Activated naive CD8-positive, alpha-beta T cell treated with anti-CD3 and anti-CD28 coated beads, Interleukin-2, amount 10 ng/mL, durations not matched to agents 7 days and 5 days (primary cell): ENCODE measurements around the gene GLI3. TPM values are rescaled to one million over a fixed set of nuclear protein-coding genes. Genes with fewer than 3 reads are reported as not detected.

Source experiments
- ATAC-seq: fragments of 150-1000 bp; cut with Tn5 transposase; one replicate; pipeline ENCODE4 v1.10.0; 2021; ENCODE audit warnings: low read depth, moderate library complexity
- POLR2A ChIA-PET: fragments of 350-600 bp; sonication (Branson Sonifier 250); formaldehyde crosslinking; loops from one replicate; lab custom pipeline; 2021; ENCODE audit warnings: antibody characterized with exemption; lab: Charles Lee
- DNase-seq: peaks from one replicate; pipeline ENCODE4 v3.0.0; 2021
- H3K27ac Mint-ChIP-seq: one replicate; pipeline ENCODE4 v1.8.0; 2022; ENCODE audit warnings: mild to moderate bottlenecking, mixed read lengths
- H3K27me3 Mint-ChIP-seq: one replicate; pipeline ENCODE4 v1.8.0; 2022; ENCODE audit warnings: mild to moderate bottlenecking, moderate library complexity, mixed read lengths
- H3K36me3 Mint-ChIP-seq: one replicate; pipeline ENCODE4 v1.8.0; 2021; ENCODE audit warnings: mild to moderate bottlenecking, mixed read lengths
- H3K4me1 Mint-ChIP-seq: one replicate; pipeline ENCODE4 v1.8.0; 2021; ENCODE audit warnings: mixed read lengths
- H3K4me3 Mint-ChIP-seq: one replicate; pipeline ENCODE4 v1.8.0; 2022; ENCODE audit warnings: mild to moderate bottlenecking, moderate library complexity, mixed read lengths
- H3K9me3 Mint-ChIP-seq: one replicate; pipeline ENCODE4 v1.8.0; 2021; ENCODE audit warnings: mixed read lengths
- total RNA-seq, 2 experiments: library from RNA; stranded (reverse); gene quantifications; one replicate each; pipeline ENCODE4 v1.2.3, GENCODE V29; 2021

Gene GLI3
- total RNA-seq, 2 experiments from 2014 or later: 0.75 to 1.3 TPM

DNA sequence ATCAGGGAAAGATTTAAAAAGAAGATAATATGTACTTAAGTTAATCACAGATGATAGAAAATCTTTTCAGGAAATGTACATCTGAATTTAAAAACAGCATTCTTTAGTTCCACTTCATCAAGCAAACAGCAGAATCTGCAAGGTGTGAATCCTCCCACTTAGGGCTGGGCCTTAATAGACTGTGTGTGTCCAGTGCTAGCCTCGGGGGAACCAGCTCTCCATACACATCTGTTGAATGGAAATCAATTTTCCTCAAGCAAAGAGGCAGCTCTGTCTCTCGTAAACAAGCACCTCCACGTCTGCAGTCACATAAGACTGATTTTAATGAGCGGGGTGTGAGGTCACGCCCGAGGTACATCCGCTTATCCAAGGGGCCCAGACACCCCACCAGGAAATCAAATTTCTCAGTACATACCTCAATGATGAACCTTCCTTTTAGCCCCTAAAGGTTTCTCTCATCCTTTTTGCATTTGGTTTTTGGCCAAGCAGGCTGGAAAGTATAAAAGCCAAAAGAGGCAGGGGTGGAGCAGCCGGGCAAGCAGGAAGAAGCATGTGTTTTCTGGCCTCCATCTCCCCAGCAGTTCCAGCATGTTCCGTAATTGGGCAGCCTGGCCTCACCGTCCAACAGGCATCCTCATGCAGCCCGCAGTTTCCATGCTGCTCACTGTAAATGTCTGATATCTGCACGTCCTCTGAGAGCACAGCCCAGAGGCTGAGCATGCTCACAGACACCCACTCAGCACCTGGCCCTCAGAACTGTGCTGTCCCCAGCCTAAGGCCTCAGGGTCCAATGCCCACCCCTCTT is 131.3 kb downstream of the GLI3 start:
- Mint-ChIP-seq H3K4me1 (no peaks in the 10 kb centered on the region), H3K27ac (no peak overlapping the region), H3K27me3 (peaks cover 4% of the 10 kb centered on the region), H3K9me3 (no peaks in the 10 kb centered on the region), H3K36me3 (no peaks in the 10 kb centered on the region), H3K4me3 (no peak overlapping the region)
- no peak for DNase-seq
- POLR2A ChIA-PET: no interaction called here
- ATAC-seq: no peak

GRCh38 chr7:42104694-42105093 is 132.3 kb downstream of the GLI3 start:
- H3K36me3 Mint-ChIP-seq: no peaks in the 10 kb centered on the region
- DNase-seq (no peak), ATAC-seq (no peak)
- H3K27me3 Mint-ChIP-seq: peaks cover 4% of the 10 kb centered on the region
- no peak overlapping the region for H3K27ac Mint-ChIP-seq
- H3K4me1 Mint-ChIP-seq: no peaks in the 10 kb centered on the region
- no peaks in the 10 kb centered on the region for H3K9me3 Mint-ChIP-seq
- no peak overlapping the region for H3K4me3 Mint-ChIP-seq
- POLR2A ChIA-PET: no interaction called here

- no peaks in the 10 kb centered on the region for H3K9me3 Mint-ChIP-seq
- no peak overlapping the region for H3K27ac Mint-ChIP-seq
- ATAC-seq (no peak), DNase-seq (no peak)
- H3K4me3 Mint-ChIP-seq: no peak overlapping the region
- H3K27me3 Mint-ChIP-seq: peaks cover 4% of the 10 kb centered on the region
- no peaks in the 10 kb centered on the region for H3K4me1 Mint-ChIP-seq
- POLR2A ChIA-PET: no interaction called here
- no peaks in the 10 kb centered on the region for H3K36me3 Mint-ChIP-seq
Observed at GRCh38 chr7:42104231-42104630, 132.8 kb downstream of the GLI3 start.

DNA sequence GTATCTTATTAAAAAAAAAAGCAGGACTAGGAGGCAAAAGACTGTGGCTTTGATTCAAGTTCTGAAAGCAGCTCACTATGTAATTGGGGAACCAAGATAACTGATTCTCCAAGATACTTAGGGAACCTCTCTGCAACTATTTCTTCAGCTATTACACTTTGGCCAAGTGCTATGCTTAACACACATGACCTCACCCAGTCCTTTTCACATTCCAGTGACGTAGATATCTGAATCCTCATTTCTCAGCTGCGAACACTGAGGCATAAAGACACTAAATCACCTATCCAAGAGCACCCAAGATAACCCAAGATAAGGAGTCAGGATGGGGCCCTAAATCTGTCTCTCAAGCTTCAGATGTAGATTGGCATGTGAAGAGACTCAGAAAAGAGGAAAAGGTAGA is 133.6 kb downstream of the GLI3 start:
- DNase-seq (no peak), ATAC-seq (no peak)
- POLR2A ChIA-PET: no interaction called here

DNA sequence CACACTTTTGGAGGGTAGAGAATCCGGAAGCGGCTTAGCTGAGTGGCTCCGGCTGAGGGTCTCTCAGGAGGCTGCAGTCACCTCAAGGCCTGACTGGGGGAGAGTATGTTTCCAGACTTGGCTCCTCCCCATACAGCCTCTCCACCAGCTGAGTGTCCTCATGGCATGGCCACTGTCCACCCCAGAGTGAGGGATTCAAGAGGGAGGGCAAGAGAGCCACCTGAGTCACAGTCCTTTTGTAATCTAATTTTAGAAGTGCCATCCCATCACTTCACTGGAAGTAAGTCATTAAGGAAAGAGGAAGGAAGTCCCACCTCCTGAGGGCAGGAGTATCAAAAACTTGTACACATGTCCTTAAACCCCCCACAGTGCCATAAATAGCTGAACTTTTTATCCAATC is 134.0 kb downstream of the GLI3 start:
- Mint-ChIP-seq H3K27me3 (no peaks in the 10 kb centered on the region), H3K27ac (no peak overlapping the region)
- POLR2A ChIA-PET: no interaction called here

More for the DNA sequence above, 133.6 kb downstream of the GLI3 start:
- H3K27me3 Mint-ChIP-seq: peaks cover 3% of the 10 kb centered on the region
- no peaks in the 10 kb centered on the region for H3K36me3 Mint-ChIP-seq
- no peak overlapping the region for H3K4me3 Mint-ChIP-seq
- no peak overlapping the region for H3K27ac Mint-ChIP-seq
- no peaks in the 10 kb centered on the region for H3K4me1 Mint-ChIP-seq
- H3K9me3 Mint-ChIP-seq: no peaks in the 10 kb centered on the region

DNA sequence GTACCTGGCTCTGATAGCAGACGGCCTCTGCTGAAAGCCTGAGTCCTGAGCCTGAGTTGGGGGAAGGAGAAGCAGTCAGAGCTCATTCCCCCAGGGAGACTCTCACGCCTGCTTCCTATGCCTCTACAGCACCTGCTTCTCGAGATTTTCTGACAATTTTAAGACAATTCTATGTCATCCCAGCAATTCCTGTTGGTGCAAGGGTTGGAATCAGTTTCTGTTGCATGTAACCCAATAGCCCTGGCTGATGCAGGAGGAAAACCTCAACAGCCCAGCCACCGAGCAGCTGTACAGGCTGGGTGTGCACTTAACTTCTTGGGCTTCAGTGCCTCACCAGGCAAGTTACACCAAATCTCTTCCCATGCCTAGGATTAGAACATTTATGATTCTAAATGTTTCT is 134.7 kb downstream of the GLI3 start:
- Mint-ChIP-seq H3K9me3 (no peaks in the 10 kb centered on the region), H3K4me3 (no peak overlapping the region), H3K36me3 (no peaks in the 10 kb centered on the region), H3K27me3 (no peaks in the 10 kb centered on the region), H3K27ac (no peak overlapping the region), H3K4me1 (no peaks in the 10 kb centered on the region)
- POLR2A ChIA-PET: no interaction called here
- ATAC-seq (no peak), DNase-seq (no peak)

More for the DNA sequence above, 134.0 kb downstream of the GLI3 start:
- H3K4me1 Mint-ChIP-seq: no peaks in the 10 kb centered on the region
- no peak overlapping the region for H3K4me3 Mint-ChIP-seq
- H3K36me3 Mint-ChIP-seq: no peaks in the 10 kb centered on the region
- no peaks in the 10 kb centered on the region for H3K9me3 Mint-ChIP-seq
- DNase-seq: no peak
- no peak for ATAC-seq

GRCh38 chr7:42100156-42100508 is 136.9 kb downstream of the GLI3 start:
- Mint-ChIP-seq H3K4me3 (no peak overlapping the region), H3K27me3 (no peaks in the 10 kb centered on the region), H3K27ac (no peak overlapping the region), H3K36me3 (no peaks in the 10 kb centered on the region), H3K4me1 (no peaks in the 10 kb centered on the region), H3K9me3 (no peaks in the 10 kb centered on the region)
- no peak for ATAC-seq
- no peak for DNase-seq
- POLR2A ChIA-PET: no interaction called here

GRCh38 chr7:42099470-42100155 is 137.4 kb downstream of the GLI3 start:
- no peak for ATAC-seq
- Mint-ChIP-seq H3K9me3 (no peaks in the 10 kb centered on the region), H3K4me1 (no peaks in the 10 kb centered on the region), H3K36me3 (no peaks in the 10 kb centered on the region), H3K27ac (no peak overlapping the region), H3K27me3 (no peaks in the 10 kb centered on the region), H3K4me3 (no peak overlapping the region)
- POLR2A ChIA-PET: no interaction called here
- no peak for DNase-seq

DNA sequence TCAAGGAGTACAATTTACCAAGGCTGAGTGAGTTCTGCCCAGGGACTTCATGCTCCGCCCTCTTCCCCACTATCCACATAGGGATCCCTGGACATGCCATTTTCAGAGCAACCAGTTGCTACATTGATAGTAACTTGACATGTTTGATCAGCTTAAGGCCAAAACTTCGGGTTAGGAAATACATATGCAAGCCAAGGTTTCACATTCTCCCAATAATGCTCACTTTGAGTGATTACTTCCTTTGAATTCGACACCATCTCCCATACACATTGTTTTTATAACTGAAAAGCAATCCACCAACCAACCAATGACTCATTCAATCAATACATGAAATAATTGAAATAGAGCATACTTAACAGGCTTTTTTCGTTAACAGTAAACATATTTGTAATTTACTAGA is 137.9 kb downstream of the GLI3 start:
- Mint-ChIP-seq H3K9me3 (no peaks in the 10 kb centered on the region), H3K4me3 (no peak overlapping the region), H3K27ac (no peak overlapping the region), H3K36me3 (no peaks in the 10 kb centered on the region), H3K27me3 (no peaks in the 10 kb centered on the region), H3K4me1 (no peaks in the 10 kb centered on the region)
- no peak for ATAC-seq
- POLR2A ChIA-PET: no interaction called here
- DNase-seq: no peak

GRCh38 chr7:42097752-42098151 is 139.3 kb downstream of the GLI3 start:
- no peaks in the 10 kb centered on the region for H3K9me3 Mint-ChIP-seq
- DNase-seq: no peak
- no peaks in the 10 kb centered on the region for H3K36me3 Mint-ChIP-seq
- no peaks in the 10 kb centered on the region for H3K27me3 Mint-ChIP-seq
- ATAC-seq: no peak
- no peak overlapping the region for H3K27ac Mint-ChIP-seq
- no peaks in the 10 kb centered on the region for H3K4me1 Mint-ChIP-seq
- H3K4me3 Mint-ChIP-seq: no peak overlapping the region
- POLR2A ChIA-PET: no interaction called here

GRCh38 chr7:42096681-42097561 is 140.1 kb downstream of the GLI3 start:
- Mint-ChIP-seq H3K9me3 (no peaks in the 10 kb centered on the region), H3K4me1 (no peaks in the 10 kb centered on the region), H3K27me3 (no peaks in the 10 kb centered on the region), H3K27ac (no peak overlapping the region), H3K36me3 (no peaks in the 10 kb centered on the region), H3K4me3 (no peak overlapping the region)
- ATAC-seq (no peak), DNase-seq (no peak)
- POLR2A ChIA-PET: no interaction called here

- POLR2A ChIA-PET: no interaction called here
- Mint-ChIP-seq H3K27me3 (no peaks in the 10 kb centered on the region), H3K27ac (no peak overlapping the region), H3K36me3 (no peaks in the 10 kb centered on the region), H3K9me3 (no peaks in the 10 kb centered on the region), H3K4me3 (no peak overlapping the region), H3K4me1 (no peaks in the 10 kb centered on the region)
- no peak for DNase-seq
- ATAC-seq: no peak
Observed at GRCh38 chr7:42096268-42096667, 140.7 kb downstream of the GLI3 start.

GRCh38 chr7:42095791-42096190 is 141.2 kb downstream of the GLI3 start:
- Mint-ChIP-seq H3K9me3 (no peaks in the 10 kb centered on the region), H3K27me3 (no peaks in the 10 kb centered on the region), H3K4me3 (no peak overlapping the region), H3K36me3 (no peaks in the 10 kb centered on the region), H3K4me1 (no peaks in the 10 kb centered on the region), H3K27ac (no peak overlapping the region)
- ATAC-seq (no peak), DNase-seq (no peak)
- POLR2A ChIA-PET: no interaction called here
